MCF 10A (cell line): ENCODE data around the gene KLHL22. TPM values are rescaled to one million over a fixed set of nuclear protein-coding genes. Genes with fewer than 3 reads are reported as not detected.

Source experiments
- BruUV-seq: library from RNA; stranded (reverse); fragments of 400-500 nt; replicated peaks from 2 replicates; lab custom pipeline; 2021; lab: Mats Ljungman, UMichigan
- CTCF ChIA-PET: fragments of 300-600 bp; sonication (Branson Sonifier 250); formaldehyde crosslinking; extraction: SDS; loops from one replicate; lab custom pipeline; 2021; ENCODE audit warnings: antibody characterized with exemption, inconsistent platforms; lab: Yijun Ruan, JAX
- POLR2A ChIA-PET: fragments of 300-600, 350-650 bp; sonication (Branson Sonifier 250); formaldehyde crosslinking; extraction: SDS; loops from one replicate; lab custom pipeline; 2020; ENCODE audit warnings: antibody characterized with exemption, inconsistent platforms; lab: Yijun Ruan, JAX
- DNase-seq: peaks from one replicate; pipeline ENCODE4 v3.0.0-alpha.2; 2018; ENCODE audit not compliant: unreplicated experiment
- H3K27ac Mint-ChIP-seq: one replicate; pipeline ENCODE4 v1.8.0; 2022; ENCODE audit warnings: mild to moderate bottlenecking, low read depth, mixed read lengths; ENCODE audit not compliant: unreplicated experiment
- H3K27me3 Mint-ChIP-seq: one replicate; pipeline ENCODE4 v1.8.0; 2022; ENCODE audit warnings: mixed read lengths; ENCODE audit not compliant: insufficient read depth, unreplicated experiment
- H3K36me3 Mint-ChIP-seq: one replicate; pipeline ENCODE4 v1.8.0; 2022; ENCODE audit warnings: mild to moderate bottlenecking, moderate library complexity, mixed read lengths; ENCODE audit not compliant: insufficient read depth, unreplicated experiment
- H3K4me1 Mint-ChIP-seq: one replicate; pipeline ENCODE4 v1.8.0; 2022; ENCODE audit warnings: mixed read lengths; ENCODE audit not compliant: insufficient read depth, unreplicated experiment
- H3K4me3 Mint-ChIP-seq: one replicate; pipeline ENCODE4 v1.8.0; 2022; ENCODE audit warnings: mild to moderate bottlenecking, moderate library complexity, mixed read lengths; ENCODE audit not compliant: unreplicated experiment
- H3K9me3 Mint-ChIP-seq: one replicate; pipeline ENCODE4 v1.8.0; 2022; ENCODE audit warnings: mixed read lengths; ENCODE audit not compliant: unreplicated experiment
- CTCF ChIP-seq: fragments of 200-600 bp; IDR thresholded peaks from one replicate; pipeline ENCODE4 v1.8.0; 2022; ENCODE audit warnings: antibody characterized with exemption, mild to moderate bottlenecking; ENCODE audit not compliant: unreplicated experiment
- intact Hi-C: fragments of 100-400 bp; cut with micrococcal nuclease; formaldehyde crosslinking; loops from 2 replicates; pipeline ENCODE4 v1.14.1; 2022
- total RNA-seq: library from RNA; stranded (reverse); gene quantifications from 2 replicates; pipeline ENCODE4 v1.2.3, GENCODE V29; 2022

KLHL22 gene
- total RNA-seq, 1 experiment from 2014 or later: 14.7 TPM

DNA sequence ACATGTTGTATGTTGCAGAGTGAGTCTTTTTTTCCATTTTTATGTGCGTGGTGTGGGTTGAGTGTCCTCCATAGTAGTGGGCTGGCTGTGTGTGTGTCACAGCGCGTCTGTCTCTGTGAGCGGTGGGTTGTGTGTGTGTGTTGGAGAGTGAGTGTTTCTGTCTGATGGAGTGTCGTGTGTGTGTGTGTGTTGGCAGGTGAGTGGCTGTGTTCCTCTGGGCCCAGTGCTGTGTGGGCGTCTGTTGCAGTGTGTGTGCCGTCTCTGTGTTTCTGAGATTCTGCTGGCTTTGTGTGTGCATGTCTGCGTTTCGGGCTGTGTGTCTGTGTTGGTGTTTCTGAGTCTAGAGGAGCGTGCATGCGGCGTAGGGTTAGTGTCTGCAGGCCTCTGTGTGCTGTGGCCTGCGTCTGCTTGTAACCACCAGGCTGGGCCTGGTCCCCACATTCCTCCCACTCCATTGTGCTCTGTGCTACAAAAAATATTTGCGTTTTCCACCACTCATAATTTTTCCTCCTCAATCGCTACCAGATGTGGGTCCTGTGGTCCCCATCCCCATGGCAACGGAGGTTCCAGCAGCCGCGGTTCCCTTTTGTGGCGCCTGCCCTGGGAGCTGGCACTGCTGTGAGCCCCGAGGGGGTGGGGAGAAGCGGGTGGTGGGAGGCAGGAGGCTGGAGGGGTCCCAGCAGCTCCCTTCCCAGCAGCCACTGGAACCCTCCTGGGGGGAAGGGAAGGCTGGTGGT is 73.2 kb downstream of the KLHL22 start:
- Mint-ChIP-seq H3K27me3 (no peaks in the 10 kb centered on the region), H3K27ac (no peak overlapping the region), H3K4me3 (no peak overlapping the region), H3K4me1 (no peaks in the 10 kb centered on the region), H3K9me3 (no peaks in the 10 kb centered on the region), H3K36me3 (no peaks in the 10 kb centered on the region)
- no TSS peak for BruUV-seq
- TF ChIP-seq CTCF: no peak
- POLR2A ChIA-PET: no interaction called here
- intact Hi-C loops: no loop called here
- no peak for DNase-seq
- CTCF ChIA-PET: interaction anchor here (0.6 kb wide), 2 partner anchors 316 to 326 kb away, joined by 3 read pairs; no protein-coding TSS in a partner anchor

- no peaks in the 10 kb centered on the region for H3K27me3 Mint-ChIP-seq
- H3K27ac Mint-ChIP-seq: no peak overlapping the region
- H3K36me3 Mint-ChIP-seq: no peaks in the 10 kb centered on the region
- no peak for DNase-seq
- no peak overlapping the region for H3K4me3 Mint-ChIP-seq
- H3K4me1 Mint-ChIP-seq: no peaks in the 10 kb centered on the region
- intact Hi-C loops: no loop called here
- ChIA-PET POLR2A (interaction anchor here (0.7 kb wide), 1 partner anchor 39 kb away, joined by 3 read pairs; no protein-coding TSS in a partner anchor), CTCF (interaction anchor here (0.6 kb wide), 1 partner anchor 19 kb away, joined by 3 read pairs; no protein-coding TSS in a partner anchor)
- no peak for TF ChIP-seq CTCF
- H3K9me3 Mint-ChIP-seq: no peaks in the 10 kb centered on the region
- BruUV-seq: no TSS peak
These were observed 74.1 kb downstream of the KLHL22 start for GRCh38 chr22:20421507-20421874.

- H3K27ac Mint-ChIP-seq: no peak overlapping the region
- no peaks in the 10 kb centered on the region for H3K27me3 Mint-ChIP-seq
- CTCF ChIA-PET: interaction anchor here (3.3 kb wide), 1 partner anchor 36 kb away, joined by 25 read pairs; no protein-coding TSS in a partner anchor
- H3K9me3 Mint-ChIP-seq: no peaks in the 10 kb centered on the region
- no peak overlapping the region for H3K4me3 Mint-ChIP-seq
- H3K36me3 Mint-ChIP-seq: no peaks in the 10 kb centered on the region
- DNase-seq: no peak
- intact Hi-C loops: no loop called here
- POLR2A ChIA-PET: no interaction called here
- H3K4me1 Mint-ChIP-seq: no peaks in the 10 kb centered on the region
- TF ChIP-seq CTCF: no peak
- BruUV-seq: no TSS peak
These were observed 75.3 kb downstream of the KLHL22 start for GRCh38 chr22:20420157-20420842.

- H3K4me3 Mint-ChIP-seq: no peak overlapping the region
- intact Hi-C loops: no loop called here
- no peaks in the 10 kb centered on the region for H3K9me3 Mint-ChIP-seq
- ChIA-PET POLR2A (no interaction called here), CTCF (interaction anchor here (0.6 to 3.3 kb wide), 7 partner anchors 11 to 272 kb away, joined by 3 to 25 read pairs (median 11); no protein-coding TSS in a partner anchor)
- no peak for TF ChIP-seq CTCF
- H3K27me3 Mint-ChIP-seq: no peaks in the 10 kb centered on the region
- H3K36me3 Mint-ChIP-seq: no peaks in the 10 kb centered on the region
- H3K27ac Mint-ChIP-seq: no peak overlapping the region
- no peak for DNase-seq
- H3K4me1 Mint-ChIP-seq: no peaks in the 10 kb centered on the region
- BruUV-seq: no TSS peak
These were observed 76.0 kb downstream of the KLHL22 start for GRCh38 chr22:20419664-20419951.
